GM18951 (cell line): ENCODE data around the gene OLFML3.

Source experiments
- POLR2A ChIP-seq: IDR thresholded peaks from 4 replicates; pipeline ENCODE4 v1.6.1; 2011; ENCODE audit warnings: mild to moderate bottlenecking; ENCODE audit not compliant: insufficient read length, insufficient read depth; ENCODE audit errors: extremely low read depth
- in situ Hi-C: fragments of 300-500 bp; cut with MboI; formaldehyde crosslinking; loops from one replicate; pipeline ENCODE4 v1.12.0; 2022; ENCODE audit warnings: low sequenced_read_pairs, mixed read lengths, inconsistent platforms; ENCODE audit not compliant: unreplicated experiment

Gene OLFML3

GRCh38 chr1:113978863-113979702 is at the start of gene OLFML3:
Gene OLFML3, plus strand, starts transcription at chr1:113979474. Its CDS starts 43 bp downstream, at chr1:113979517.
- TF ChIP-seq POLR2A: no peak
- in situ Hi-C loops: no loop called here

- TF ChIP-seq POLR2A: no peak
- in situ Hi-C loops: no loop called here
These were observed 49.4 kb upstream of the OLFML3 start for GRCh38 chr1:113929750-113930498.

GRCh38 chr1:113930499-113931161 is 48.6 kb upstream of the OLFML3 start:
- in situ Hi-C loops: no loop called here
- TF ChIP-seq POLR2A: no peak

GRCh38 chr1:113931451-113931851 is 47.8 kb upstream of the OLFML3 start:
- no peak for TF ChIP-seq POLR2A
- in situ Hi-C loops: no loop called here

- no peak for TF ChIP-seq POLR2A
- in situ Hi-C loops: no loop called here
These were observed 45.3 kb upstream of the OLFML3 start for GRCh38 chr1:113934006-113934405.

- no peak for TF ChIP-seq POLR2A
- in situ Hi-C loops: no loop called here
These were observed 44.7 kb upstream of the OLFML3 start for GRCh38 chr1:113934511-113935055.

GRCh38 chr1:113935176-113935575 is 44.1 kb upstream of the OLFML3 start:
- no peak for TF ChIP-seq POLR2A
- in situ Hi-C loops: no loop called here

- TF ChIP-seq POLR2A: no peak
- in situ Hi-C loops: no loop called here
These were observed 43.3 kb upstream of the OLFML3 start for GRCh38 chr1:113935970-113936369.

- no peak for TF ChIP-seq POLR2A
- in situ Hi-C loops: no loop called here
These were observed 42.1 kb upstream of the OLFML3 start for GRCh38 chr1:113937146-113937545.

- TF ChIP-seq POLR2A: no peak
- in situ Hi-C loops: no loop called here
These were observed 41.1 kb upstream of the OLFML3 start for GRCh38 chr1:113938192-113938591.

GRCh38 chr1:113940365-113941244 is 38.7 kb upstream of the OLFML3 start:
- in situ Hi-C loops: no loop called here

GRCh38 chr1:113941245-113941559 is 38.1 kb upstream of the OLFML3 start:
- TF ChIP-seq POLR2A: no peak
- in situ Hi-C loops: no loop called here

More at GRCh38 chr1:113940365-113941244, 38.7 kb upstream of the OLFML3 start:
- TF ChIP-seq POLR2A: no peak
